Pancreas (tissue), 10 donors: Measurements from ENCODE around the gene C1orf122. TPM values are rescaled to one million over a fixed set of nuclear protein-coding genes. Genes with fewer than 3 reads are reported as not detected.
"Not testable (repeated sequence)": the region's sequence is repeated elsewhere in the genome, so short reads cannot be mapped to it uniquely, and the experiment has no call there.

ENCODE experiments used
- ATAC-seq, 4 donors: fragments of 200-7000 bp; cut with Tn5 transposase; one replicate each; pipeline versions ENCODE4 v1.8.0 to v1.9.1; 2020; ENCODE audit warnings: mild to moderate bottlenecking in 4 of 4, moderate library complexity in 4 of 4
- DNase-seq, 6 donors: peaks; one replicate each; pipeline ENCODE4 v3.0.0-alpha.2; 2020
- FAIRE-seq: peaks from 2 replicates; lab custom pipeline; 2012; peaks lifted over from hg19 to GRCh38; lab: Jason Lieb, UNC
- H3K27ac ChIP-seq, 4 donors: fragments of 200-600 bp; sonication (generic); 1 replicate in 3 of 4; 2 replicates in 1 of 4; pipeline versions ENCODE4 v1.5.0 to v1.8.0; 2020
- H3K27me3 ChIP-seq, 4 donors: fragments of 200-600 bp; one replicate each; pipeline ENCODE4 v1.8.0; 2021
- H3K36me3 ChIP-seq, 3 donors: fragments of 200-600 bp; sonication (generic) in 1 of 3; one replicate each; pipeline versions ENCODE4 v1.5.0 to v1.8.0; 2020 to 2021
- H3K4me1 ChIP-seq, 3 donors: fragments of 200-600 bp; one replicate each; pipeline ENCODE4 v1.8.0; 2021
- H3K4me3 ChIP-seq, 4 donors: fragments of 200-600 bp; sonication (generic) in 2 of 4; one replicate each; pipeline versions ENCODE4 v1.5.0 to v1.8.0; 2020 to 2021
- H3K9me3 ChIP-seq, 4 donors: fragments of 200-600 bp; one replicate each; pipeline ENCODE4 v1.8.0; 2021
- WGBS, 2 donors: extraction: QIAGEN DNeasy Blood & Tissue Kit; methylation state at CpG; one replicate each; pipeline ENCODE4 v1.1.7; 2013; 5-methylcytosine and 5-hydroxymethylcytosine counted together
- intact Hi-C, 3 donors: fragments of 100-400 bp; cut with DNase I; formaldehyde crosslinking; loops; one replicate each; pipeline versions ENCODE4 v1.11.1 to v1.14.2; 2022
- polyA plus RNA-seq, 2 donors: library from polyadenylated mRNA; stranded (reverse); fragments of 200-250 nt; gene quantifications; one replicate each; pipeline ENCODE4 v1.2.3, GENCODE V29; 2013
- total RNA-seq, 6 donors: library from RNA; stranded (reverse); fragmentation: NEBNext Ultra II Directional in 4 of 6; extraction: Animal tissue kit (Norgen Biotek cat#: 25700) in 4 of 6; gene quantifications; one replicate each; pipeline versions ENCODE4 v1.2.1 to v1.2.4, GENCODE V29; 2021 to 2023
- TF ChIP-seq, protein P1 (sequence below), 4 donors: fragments of 200-600 bp; sonication (generic) in 3 of 4; IDR thresholded peaks; one replicate each; pipeline versions ENCODE4 v1.5.0 to v1.8.0; 2021; ENCODE audit warnings: antibody characterized with exemption in 4 of 4
- donor health status: healthy with polysubstance abuse.
- donor health status: DM: no; HTN: no; CAD: no; lungs with moderate emphysema.
- donor health status: DM: no; HTN: no; CAD: no.
- donor health status: control.
- donor health status: control.
- donor health status: Bipolar disorder and iron deficiency.
- donor health status: DM: yes; HTN: yes; CAD: no.
- donor health status: DM: no; HTN: no; CAD: no.
- donor health status: DM: no; HTN: no; CAD: no.
- donor health status: DM: yes; HTN: yes; CAD: no.

C1orf122 gene
- total and polyA plus RNA-seq, 8 donors, result 18.2 to 46.1 (median 23.4) TPM

DNA sequence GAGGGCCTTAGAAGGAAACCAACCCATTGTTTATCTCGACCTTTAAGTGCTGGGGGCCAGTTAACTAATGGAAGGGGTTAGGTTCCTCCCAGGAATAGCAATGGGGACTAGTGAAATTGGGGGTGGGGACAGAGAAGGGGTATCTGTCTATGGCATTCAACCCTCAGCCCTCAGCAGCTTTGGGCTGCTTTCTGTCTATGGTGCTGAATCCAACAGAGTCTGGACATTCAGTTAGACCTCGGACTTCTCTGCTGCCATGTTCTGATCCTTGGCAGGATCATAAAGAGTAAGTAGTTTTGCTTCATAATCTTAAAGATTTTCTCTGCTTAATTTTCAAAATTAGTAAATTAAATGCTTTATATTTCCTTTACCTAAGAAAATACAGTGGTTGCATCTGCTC is 40.1 kb upstream of the C1orf122 start:
- H3K27me3 ChIP-seq, result peaks cover 0 to 23% (median 3%) of the 10 kb centered on the region in 4 donors
- no peak for FAIRE-seq
- H3K4me3 ChIP-seq, result no peak overlapping the region
- no peaks in the 10 kb centered on the region for H3K9me3 ChIP-seq
- H3K4me1 ChIP-seq, result no peaks in the 10 kb centered on the region
- DNase-seq, result no peak
- H3K36me3 ChIP-seq, result no peaks in the 10 kb centered on the region
- no peak overlapping the region for H3K27ac ChIP-seq
- intact Hi-C loops, result no loop called here
- ATAC-seq, result no peak
- WGBS, 2 donors, result 16 to 27% methylated on average over 2 of the region's 2 CpGs
- TF ChIP-seq, protein P1, sequence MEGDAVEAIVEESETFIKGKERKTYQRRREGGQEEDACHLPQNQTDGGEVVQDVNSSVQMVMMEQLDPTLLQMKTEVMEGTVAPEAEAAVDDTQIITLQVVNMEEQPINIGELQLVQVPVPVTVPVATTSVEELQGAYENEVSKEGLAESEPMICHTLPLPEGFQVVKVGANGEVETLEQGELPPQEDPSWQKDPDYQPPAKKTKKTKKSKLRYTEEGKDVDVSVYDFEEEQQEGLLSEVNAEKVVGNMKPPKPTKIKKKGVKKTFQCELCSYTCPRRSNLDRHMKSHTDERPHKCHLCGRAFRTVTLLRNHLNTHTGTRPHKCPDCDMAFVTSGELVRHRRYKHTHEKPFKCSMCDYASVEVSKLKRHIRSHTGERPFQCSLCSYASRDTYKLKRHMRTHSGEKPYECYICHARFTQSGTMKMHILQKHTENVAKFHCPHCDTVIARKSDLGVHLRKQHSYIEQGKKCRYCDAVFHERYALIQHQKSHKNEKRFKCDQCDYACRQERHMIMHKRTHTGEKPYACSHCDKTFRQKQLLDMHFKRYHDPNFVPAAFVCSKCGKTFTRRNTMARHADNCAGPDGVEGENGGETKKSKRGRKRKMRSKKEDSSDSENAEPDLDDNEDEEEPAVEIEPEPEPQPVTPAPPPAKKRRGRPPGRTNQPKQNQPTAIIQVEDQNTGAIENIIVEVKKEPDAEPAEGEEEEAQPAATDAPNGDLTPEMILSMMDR (IDR thresholded peaks at IDR 0.05), result no peak

DNA sequence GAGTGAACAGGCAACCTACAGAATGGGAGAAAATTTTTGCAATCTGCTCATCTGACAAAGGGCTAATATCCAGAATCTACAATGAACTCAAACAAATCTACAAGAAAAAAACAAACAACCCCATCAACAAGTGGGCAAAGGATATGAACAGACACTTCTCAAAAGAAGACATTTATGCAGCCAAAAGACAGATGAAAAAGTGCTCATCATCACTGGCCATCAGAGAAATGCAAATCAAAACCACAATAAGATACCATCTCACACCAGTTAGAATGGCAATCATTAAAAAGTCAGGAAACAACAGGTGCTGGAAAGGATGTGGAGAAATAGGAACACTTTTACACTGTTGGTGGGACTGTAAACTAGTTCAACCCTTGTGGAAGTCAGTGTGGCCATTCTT is 36.1 kb upstream of the C1orf122 start:
- H3K4me1 ChIP-seq, H3K27me3 ChIP-seq, H3K36me3 ChIP-seq, H3K9me3 ChIP-seq, ATAC-seq, H3K4me3 ChIP-seq, DNase-seq, intact Hi-C loops, H3K27ac ChIP-seq, FAIRE-seq: not testable (repeated sequence)

GRCh38 chr1:37776946-37777516 is 30.6 kb upstream of the C1orf122 start:
- DNase-seq (no peak), FAIRE-seq (no peak), ATAC-seq (no peak)
- H3K27me3 ChIP-seq, result no peaks in the 10 kb centered on the region
- 41 to 62% methylated on average over 4 of the region's 4 CpGs for WGBS, 2 donors
- no peak overlapping the region for H3K4me3 ChIP-seq
- TF ChIP-seq, protein P1 (IDR thresholded peaks at IDR 0.05), result no peak
- no peaks in the 10 kb centered on the region for H3K9me3 ChIP-seq
- intact Hi-C loops, result no loop called here
- H3K36me3 ChIP-seq, result no peaks in the 10 kb centered on the region
- H3K4me1 ChIP-seq, result no peaks in the 10 kb centered on the region
- no peak overlapping the region for H3K27ac ChIP-seq

DNA sequence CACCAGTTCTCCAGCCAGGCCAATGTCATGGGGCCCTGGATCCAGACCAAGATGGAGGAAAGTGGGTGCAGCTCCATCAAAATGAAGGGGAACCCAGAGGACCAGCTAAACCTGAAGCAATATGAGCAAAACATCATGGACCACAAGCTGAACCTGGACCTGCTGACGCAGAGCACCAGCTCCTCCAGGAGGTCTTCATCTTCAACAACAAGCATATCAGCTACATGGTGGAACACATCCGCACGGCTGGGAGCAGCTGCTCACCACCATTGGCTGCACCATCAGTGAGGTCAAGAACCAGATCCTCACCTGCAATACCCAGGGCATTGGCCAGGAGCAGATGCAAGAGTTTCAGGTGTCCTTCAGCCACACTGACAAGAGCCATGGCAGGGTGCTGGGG is 28.9 kb upstream of the C1orf122 start:
- TF ChIP-seq, protein P1 (IDR thresholded peaks at IDR 0.05), result no peak
- Histone ChIP-seq H3K4me1 (no peaks in the 10 kb centered on the region), H3K9me3 (no peaks in the 10 kb centered on the region), H3K4me3 (no peak overlapping the region), H3K27ac (no peak overlapping the region), H3K36me3 (no peaks in the 10 kb centered on the region), H3K27me3 (peaks cover 0 to 7% (median 0%) of the 10 kb centered on the region in 4 donors)
- no peak for DNase-seq
- intact Hi-C loops, result no loop called here
- WGBS, 2 donors, result 61 to 76% methylated on average over 3 of the region's 3 CpGs
- no peak for FAIRE-seq
- no peak for ATAC-seq

DNA sequence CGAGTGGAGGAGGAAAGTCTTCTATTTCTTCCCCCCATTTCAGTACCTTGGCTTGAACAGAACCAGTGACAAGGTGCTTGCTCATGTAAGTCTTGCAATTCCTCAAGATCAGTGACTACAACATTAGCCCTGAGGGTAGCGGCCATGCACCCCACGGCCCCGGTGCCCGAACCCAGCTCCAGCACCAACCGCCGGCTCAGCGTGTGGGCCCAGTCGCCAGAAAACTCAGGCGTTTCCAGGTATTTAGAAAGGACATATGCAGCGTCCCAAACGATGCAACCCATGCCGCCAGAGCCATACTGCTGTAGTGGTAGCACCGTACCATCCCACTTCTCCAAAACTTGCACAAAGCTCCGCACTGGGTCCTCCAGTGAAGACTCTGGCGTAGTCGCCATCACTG is 25.1 kb upstream of the C1orf122 start:
- ATAC-seq (no peak), FAIRE-seq (no peak), DNase-seq (no peak)
- H3K36me3 ChIP-seq, result no peaks in the 10 kb centered on the region
- no peak overlapping the region for H3K4me3 ChIP-seq
- no peaks in the 10 kb centered on the region for H3K9me3 ChIP-seq
- TF ChIP-seq, protein P1 (IDR thresholded peaks at IDR 0.05), result no peak
- H3K27me3 ChIP-seq, result peaks cover 0 to 13% (median 0%) of the 10 kb centered on the region in 4 donors
- H3K4me1 ChIP-seq, result no peaks in the 10 kb centered on the region
- WGBS, 2 donors, result 56 to 72% methylated on average over 17 of the region's 17 CpGs
- H3K27ac ChIP-seq, result no peak overlapping the region
- intact Hi-C loops, result no loop called here
